HG03025 (cell line): ENCODE results near the gene VPS11.
A peak's percentile ranks its signal among the peaks of the same experiment; 100 is the strongest.
"Not testable (repeated sequence)": the region's sequence is repeated elsewhere in the genome, so short reads cannot be mapped to it uniquely, and the experiment has no call there.

Source experiments
- ATAC-seq: cut with Tn5 transposase; IDR thresholded peaks from one replicate; pipeline ENCODE4 v1.9.1; 2021; ENCODE audit warnings: mild to moderate bottlenecking, moderate library complexity; ENCODE audit not compliant: unreplicated experiment, low FRiP score

VPS11 gene

DNA sequence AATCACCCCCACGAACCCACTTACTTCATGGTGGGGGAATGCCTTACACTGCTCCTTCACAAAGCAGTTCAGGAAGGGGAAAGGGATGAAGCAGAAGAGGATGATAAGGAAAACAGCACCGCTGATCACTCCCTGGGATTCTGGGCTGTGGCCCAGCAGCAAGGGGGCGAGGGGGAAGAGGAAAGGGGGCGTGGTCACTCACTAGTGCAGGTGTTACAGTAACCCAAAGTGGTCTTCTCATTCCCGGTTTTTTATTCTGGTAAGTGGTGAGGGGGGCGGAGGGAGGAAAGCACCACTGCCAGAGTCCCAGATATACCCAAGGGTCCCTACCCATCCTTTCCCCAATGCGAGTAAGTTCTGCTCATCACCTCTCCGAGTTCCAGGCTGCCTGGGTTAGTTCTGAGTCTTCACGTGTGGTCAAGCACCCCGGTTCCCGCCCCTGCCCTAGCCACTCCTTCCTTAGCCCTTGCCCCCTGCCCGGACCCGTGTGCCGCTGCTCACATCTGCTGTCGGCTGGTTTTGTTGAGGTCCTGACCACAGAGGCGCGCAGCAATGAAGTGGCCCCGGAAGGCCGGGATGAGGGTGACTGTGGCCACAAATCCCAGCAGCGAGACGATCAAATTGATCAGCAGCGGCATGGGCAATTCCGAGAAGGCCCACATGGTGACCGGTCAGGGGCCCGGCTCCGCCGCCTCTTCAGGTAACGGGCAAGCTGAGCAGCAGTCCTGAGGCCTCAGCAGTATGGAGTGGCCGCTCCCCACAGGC lies 33.6 kb downstream of the VPS11 start:
- peak; percentile 5 for ATAC-seq

DNA sequence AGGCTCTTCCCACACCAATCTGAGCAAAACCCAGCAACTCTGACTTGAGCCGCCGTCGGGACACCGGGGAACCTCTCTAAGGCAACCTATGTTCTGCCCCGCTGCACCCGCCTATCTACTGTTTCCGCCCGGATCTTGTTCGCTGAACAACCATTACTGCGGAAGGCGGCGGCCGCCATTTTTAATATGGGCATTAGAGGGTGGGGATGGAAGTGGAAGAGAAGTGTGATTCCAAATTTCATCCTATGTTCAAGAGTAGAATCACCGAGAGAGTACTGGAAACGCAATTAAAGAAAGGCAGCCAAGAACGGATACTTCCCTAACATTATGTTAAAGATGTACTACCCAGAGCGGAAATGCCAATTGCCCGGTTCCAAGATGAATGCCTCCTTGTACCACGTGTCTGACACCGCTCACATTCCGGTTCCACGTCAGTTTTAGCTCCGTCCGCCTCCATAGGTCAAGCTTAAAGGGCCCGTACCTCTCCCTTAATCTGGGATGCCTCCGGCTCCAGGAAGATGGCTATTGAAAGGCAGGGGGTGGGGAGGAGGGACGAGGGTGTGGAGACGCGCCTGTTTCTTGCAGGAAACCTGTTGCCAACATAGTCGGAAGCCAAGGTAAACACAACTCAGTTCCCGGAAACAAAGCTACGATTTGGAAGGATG lies 34.3 kb downstream of the VPS11 start, which contains the start of gene DPAGT1:
DPAGT1 (minus strand) TSS at position 95 of the 665 bp plus-strand sequence. CDS start 198 bp downstream, outside the sequence.
- ATAC-seq: peak; percentile 73

- not testable (repeated sequence) for ATAC-seq
These were observed 35.6 kb downstream of the VPS11 start for GRCh38 chr11:119103161-119103664.

DNA sequence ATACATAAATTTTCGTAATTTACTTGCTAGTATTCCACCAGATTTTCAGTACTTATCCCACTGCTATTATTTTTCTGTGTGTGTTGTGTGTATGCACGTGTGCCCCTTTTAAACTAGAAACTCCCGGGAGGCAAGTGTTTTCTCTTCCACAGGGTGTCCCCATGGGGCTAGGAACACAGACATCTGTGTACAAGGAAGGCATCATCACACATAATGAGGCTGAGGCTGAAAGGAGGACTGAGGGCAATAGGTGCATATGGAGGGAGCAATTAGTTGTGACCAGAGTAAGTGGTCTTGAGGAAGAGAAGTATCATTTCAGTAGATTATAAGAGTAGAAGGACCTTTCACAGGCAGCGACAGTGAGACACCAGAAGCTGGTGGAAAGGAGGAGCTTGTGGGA lies 36.2 kb downstream of the VPS11 start:
- ATAC-seq: no peak

GRCh38 chr11:119106564-119107537 lies 39.2 kb downstream of the VPS11 start, which contains the start of gene C2CD2L:
C2CD2L (plus strand) TSS chr11:119107344; CDS start chr11:119107742, 398 bp downstream.
- ATAC-seq: peak; percentile 65

GRCh38 chr11:119107538-119108145 lies 40.0 kb downstream of the VPS11 start:
- ATAC-seq: peak; percentile 19

GRCh38 chr11:119108146-119108856 lies 40.7 kb downstream of the VPS11 start:
- peak; percentile 11 for ATAC-seq

DNA sequence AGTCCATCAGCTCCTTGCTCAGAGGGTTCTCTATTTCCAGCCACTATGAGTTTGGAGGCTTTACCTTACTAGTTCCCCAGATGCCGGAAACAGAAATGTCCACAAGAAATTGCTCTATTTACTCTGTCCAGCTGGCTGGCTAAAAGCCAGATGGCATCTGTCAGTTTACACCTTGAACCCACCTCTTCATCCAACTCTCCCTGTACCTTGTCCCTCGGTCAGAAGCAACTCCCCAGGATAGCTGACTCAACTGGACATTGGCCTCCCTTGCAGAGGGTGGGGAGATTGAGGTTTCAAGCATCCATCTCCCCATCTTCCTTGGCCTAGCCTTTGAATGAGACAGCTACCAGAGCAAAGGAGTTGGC lies 41.2 kb downstream of the VPS11 start:
- ATAC-seq: no peak

GRCh38 chr11:119109843-119110242 lies 42.2 kb downstream of the VPS11 start:
- ATAC-seq: no peak

- no peak for ATAC-seq
These were observed 42.8 kb downstream of the VPS11 start for GRCh38 chr11:119110439-119110838.

DNA sequence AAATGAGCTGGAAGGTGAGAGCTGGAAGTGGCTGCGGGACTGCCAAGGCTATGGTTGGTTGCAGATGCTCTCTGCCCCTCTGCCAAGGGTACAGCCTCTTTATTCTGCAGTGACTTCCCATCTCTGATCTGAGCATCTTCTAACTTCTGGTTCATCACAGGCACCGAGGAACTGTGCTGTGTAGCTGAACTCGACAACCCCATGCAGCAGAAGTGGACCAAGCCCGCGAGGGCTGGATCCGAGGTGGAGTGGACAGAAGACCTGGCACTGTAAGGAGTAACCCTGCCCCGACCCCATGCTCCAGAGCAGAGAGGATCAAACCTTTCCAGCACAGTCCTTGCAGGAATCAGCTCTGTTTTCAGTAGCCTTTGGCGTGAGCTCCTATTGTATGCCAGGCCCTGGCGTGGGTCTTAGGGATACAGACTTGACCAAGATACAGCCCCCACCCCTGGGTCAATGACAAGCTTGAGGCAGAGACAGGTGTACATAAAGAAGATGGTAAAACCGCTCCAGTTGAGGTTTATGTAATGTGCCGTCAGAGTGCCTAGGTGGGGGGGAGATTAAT lies 43.8 kb downstream of the VPS11 start:
- ATAC-seq: no peak

- ATAC-seq: no peak
These were observed 44.8 kb downstream of the VPS11 start for GRCh38 chr11:119112314-119113020.

GRCh38 chr11:119113716-119114115 lies 46.1 kb downstream of the VPS11 start:
- ATAC-seq: no peak

DNA sequence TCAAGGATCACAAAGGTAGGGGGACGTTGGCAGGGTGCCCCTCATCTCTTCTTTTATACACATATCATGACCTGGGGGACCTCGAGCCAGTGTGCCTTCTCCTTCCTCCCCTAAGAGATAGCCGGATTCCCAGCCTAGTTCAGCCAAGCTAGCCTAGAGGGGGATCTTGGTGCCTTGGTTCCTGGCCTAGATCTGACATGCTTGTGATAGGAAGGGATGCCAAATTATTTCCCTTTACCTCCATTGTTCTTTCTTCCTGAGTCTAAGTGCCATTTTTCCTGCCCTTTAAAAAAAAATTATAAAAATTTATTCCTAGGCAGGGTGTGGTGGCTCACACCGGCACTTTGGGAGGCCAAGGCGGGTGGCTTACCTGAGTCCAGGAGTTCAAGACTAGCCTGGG lies 46.7 kb downstream of the VPS11 start:
- no peak for ATAC-seq

DNA sequence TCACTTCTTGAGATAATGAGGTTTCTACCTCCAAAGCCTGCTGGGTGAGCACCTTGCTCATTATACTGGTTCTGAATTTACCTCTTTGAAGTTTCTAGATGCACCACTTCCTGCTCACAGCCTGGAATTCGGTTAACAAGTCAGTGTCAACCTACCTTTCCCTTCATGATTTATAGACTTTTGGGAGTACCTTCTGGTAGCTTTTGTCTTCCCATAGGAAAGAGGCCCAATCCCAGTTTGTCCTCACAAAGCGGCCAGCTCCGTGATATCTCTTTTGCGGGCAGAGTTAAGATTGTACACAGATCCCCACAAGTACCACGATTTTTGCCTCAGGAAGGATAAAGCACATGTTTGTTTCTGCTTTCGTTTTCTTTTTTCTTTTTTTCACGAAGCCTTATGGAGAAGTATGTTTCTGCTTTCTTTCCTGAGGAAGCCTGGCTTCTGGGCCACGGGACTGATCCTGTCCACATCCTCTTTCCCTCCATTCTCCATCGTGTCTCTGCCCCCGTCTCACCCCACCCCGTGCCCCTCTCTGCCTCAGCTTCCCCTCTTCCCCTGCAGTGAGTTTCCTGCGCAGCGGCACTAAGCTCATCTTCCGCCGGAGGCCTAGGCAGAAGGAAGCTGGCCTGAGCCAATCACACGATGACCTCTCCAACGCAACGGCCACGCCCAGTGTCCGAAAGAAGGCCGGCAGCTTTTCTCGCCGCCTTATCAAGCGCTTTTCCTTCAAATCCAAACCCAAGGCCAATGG lies 48.0 kb downstream of the VPS11 start:
- no peak for ATAC-seq

- no peak for ATAC-seq
These were observed 48.6 kb downstream of the VPS11 start for GRCh38 chr11:119116235-119116594.

DNA sequence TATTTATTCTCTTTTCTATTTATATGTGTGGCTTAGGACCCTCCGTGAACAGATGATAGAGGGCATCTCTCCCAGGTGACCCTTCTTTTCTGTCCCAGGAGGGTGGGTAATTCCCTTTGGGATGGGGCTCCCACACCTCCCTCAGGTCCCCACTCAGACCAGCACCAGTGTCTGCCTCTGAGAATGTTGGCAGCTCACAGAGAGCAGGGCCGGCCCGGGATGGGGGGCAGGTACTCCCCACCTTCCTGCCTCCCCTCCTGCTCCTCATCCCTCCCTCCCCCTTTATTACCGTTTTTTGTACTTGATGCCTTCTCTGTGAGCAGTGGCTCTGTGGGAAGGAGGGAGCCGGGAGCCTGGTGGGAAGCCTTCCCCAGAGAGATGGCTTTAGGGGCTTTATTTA lies 49.0 kb downstream of the VPS11 start:
- no peak for ATAC-seq
